ENCODE measurements around the gene MAOA. TPM values are rescaled to one million over a fixed set of nuclear protein-coding genes. Genes with fewer than 3 reads are reported as not detected.

Gene MAOA
- total and polyA plus RNA-seq, 4 donors: 29.6 to 108 (median 82.5) TPM

GRCh38 chrX:43676971-43677572 is 21.0 kb downstream of the MAOA start:
- H3K27me3 ChIP-seq (ENCODE audit: control insufficient read depth in 1 of 2, insufficient read depth in 2 of 2, low read length in 1 of 2): no peaks in the 10 kb centered on the region
- H3K9me3 ChIP-seq (ENCODE audit: control insufficient read depth, low read length): no peaks in the 10 kb centered on the region
- ATAC-seq (ENCODE audit: low FRiP score): no peak
- no peaks in the 10 kb centered on the region for H3K36me3 ChIP-seq (ENCODE audit: control insufficient read depth in 1 of 2, insufficient read depth in 2 of 2, low read length in 1 of 2)
- intact Hi-C loops (cut with DNase I): no loop called here
- no peak for DNase-seq
- H3K4me1 ChIP-seq (ENCODE audit: control insufficient read depth in 1 of 2, insufficient read depth in 2 of 2, low read length in 2 of 2): peaks cover 2% of the 10 kb centered on the region in 2 donors
- H3K27ac ChIP-seq (ENCODE audit: low read depth in 1 of 2, low read length in 2 of 2): no peak overlapping the region
- no peak overlapping the region for H3K4me3 ChIP-seq (ENCODE audit: low read length in 2 of 2)

- ATAC-seq (ENCODE audit: low FRiP score) (no peak), DNase-seq (no peak)
- Histone ChIP-seq H3K4me1 (ENCODE audit: control insufficient read depth in 1 of 2, insufficient read depth in 2 of 2, low read length in 2 of 2) (peaks cover 2% of the 10 kb centered on the region in 2 donors), H3K36me3 (ENCODE audit: control insufficient read depth in 1 of 2, insufficient read depth in 2 of 2, low read length in 1 of 2) (no peaks in the 10 kb centered on the region), H3K9me3 (ENCODE audit: control insufficient read depth, low read length) (no peaks in the 10 kb centered on the region), H3K27me3 (ENCODE audit: control insufficient read depth in 1 of 2, insufficient read depth in 2 of 2, low read length in 1 of 2) (no peaks in the 10 kb centered on the region), H3K4me3 (ENCODE audit: low read length in 2 of 2) (no peak overlapping the region), H3K27ac (ENCODE audit: low read depth in 1 of 2, low read length in 2 of 2) (no peak overlapping the region)
- WGBS, 2 donors: 87% methylated on average over 2 of the region's 2 CpGs
- intact Hi-C loops (cut with DNase I): no loop called here
Observed at GRCh38 chrX:43677993-43678392, 21.9 kb downstream of the MAOA start.

GRCh38 chrX:43679058-43679457 is 23.0 kb downstream of the MAOA start:
- Histone ChIP-seq H3K27ac (ENCODE audit: low read depth in 1 of 2, low read length in 2 of 2) (no peak overlapping the region), H3K9me3 (ENCODE audit: control insufficient read depth, low read length) (no peaks in the 10 kb centered on the region), H3K36me3 (ENCODE audit: control insufficient read depth in 1 of 2, insufficient read depth in 2 of 2, low read length in 1 of 2) (no peaks in the 10 kb centered on the region), H3K4me1 (ENCODE audit: control insufficient read depth in 1 of 2, insufficient read depth in 2 of 2, low read length in 2 of 2) (peaks cover 2% of the 10 kb centered on the region in 2 donors), H3K27me3 (ENCODE audit: control insufficient read depth in 1 of 2, insufficient read depth in 2 of 2, low read length in 1 of 2) (no peaks in the 10 kb centered on the region), H3K4me3 (ENCODE audit: low read length in 2 of 2) (no peak overlapping the region)
- WGBS, 2 donors: 53 to 71% methylated on average over 3 of the region's 3 CpGs
- ATAC-seq (ENCODE audit: low FRiP score): no peak
- intact Hi-C loops (cut with DNase I): no loop called here
- no peak for DNase-seq

GRCh38 chrX:43679778-43680177 is 23.7 kb downstream of the MAOA start:
- Histone ChIP-seq H3K4me1 (ENCODE audit: control insufficient read depth in 1 of 2, insufficient read depth in 2 of 2, low read length in 2 of 2) (peaks cover 2% of the 10 kb centered on the region in 2 donors), H3K36me3 (ENCODE audit: control insufficient read depth in 1 of 2, insufficient read depth in 2 of 2, low read length in 1 of 2) (no peaks in the 10 kb centered on the region), H3K4me3 (ENCODE audit: low read length in 2 of 2) (no peak overlapping the region), H3K27ac (ENCODE audit: low read depth in 1 of 2, low read length in 2 of 2) (no peak overlapping the region), H3K27me3 (ENCODE audit: control insufficient read depth in 1 of 2, insufficient read depth in 2 of 2, low read length in 1 of 2) (no peaks in the 10 kb centered on the region), H3K9me3 (ENCODE audit: control insufficient read depth, low read length) (no peaks in the 10 kb centered on the region)
- 38 to 62% methylated on average over 2 of the region's 2 CpGs for WGBS, 2 donors
- ATAC-seq (ENCODE audit: low FRiP score) (no peak), DNase-seq (no peak)
- intact Hi-C loops (cut with DNase I): no loop called here

- no peak for ATAC-seq (ENCODE audit: low FRiP score)
- Histone ChIP-seq H3K27me3 (ENCODE audit: control insufficient read depth in 1 of 2, insufficient read depth in 2 of 2, low read length in 1 of 2) (no peaks in the 10 kb centered on the region), H3K4me1 (ENCODE audit: control insufficient read depth in 1 of 2, insufficient read depth in 2 of 2, low read length in 2 of 2) (peaks cover 0 to 2% of the 10 kb centered on the region in 2 donors), H3K9me3 (ENCODE audit: control insufficient read depth, low read length) (no peaks in the 10 kb centered on the region), H3K4me3 (ENCODE audit: low read length in 2 of 2) (no peak overlapping the region), H3K36me3 (ENCODE audit: control insufficient read depth in 1 of 2, insufficient read depth in 2 of 2, low read length in 1 of 2) (no peaks in the 10 kb centered on the region), H3K27ac (ENCODE audit: low read depth in 1 of 2, low read length in 2 of 2) (no peak overlapping the region)
- intact Hi-C loops (cut with DNase I): no loop called here
- no peak for DNase-seq
Observed at GRCh38 chrX:43682726-43683125, 26.6 kb downstream of the MAOA start.

GRCh38 chrX:43685221-43685620 is 29.1 kb downstream of the MAOA start:
- Histone ChIP-seq H3K27me3 (ENCODE audit: control insufficient read depth in 1 of 2, insufficient read depth in 2 of 2, low read length in 1 of 2) (no peaks in the 10 kb centered on the region), H3K27ac (ENCODE audit: low read depth in 1 of 2, low read length in 2 of 2) (no peak overlapping the region), H3K4me3 (ENCODE audit: low read length in 2 of 2) (no peak overlapping the region), H3K36me3 (ENCODE audit: control insufficient read depth in 1 of 2, insufficient read depth in 2 of 2, low read length in 1 of 2) (no peaks in the 10 kb centered on the region), H3K9me3 (ENCODE audit: control insufficient read depth, low read length) (no peaks in the 10 kb centered on the region), H3K4me1 (ENCODE audit: control insufficient read depth in 1 of 2, insufficient read depth in 2 of 2, low read length in 2 of 2) (no peaks in the 10 kb centered on the region)
- intact Hi-C loops (cut with DNase I): no loop called here
- 85 to 95% methylated on average over 2 of the region's 2 CpGs for WGBS, 2 donors
- DNase-seq: no peak
- ATAC-seq (ENCODE audit: low FRiP score): no peak

- 90 to 96% methylated on average over 1 of the region's 1 CpG for WGBS, 2 donors
Observed at GRCh38 chrX:43688586-43688985, 32.5 kb downstream of the MAOA start.

GRCh38 chrX:43693602-43694406 is 37.7 kb downstream of the MAOA start:
- Histone ChIP-seq H3K9me3 (ENCODE audit: control insufficient read depth, low read length) (no peaks in the 10 kb centered on the region), H3K27me3 (ENCODE audit: control insufficient read depth in 1 of 2, insufficient read depth in 2 of 2, low read length in 1 of 2) (no peaks in the 10 kb centered on the region), H3K4me1 (ENCODE audit: control insufficient read depth in 1 of 2, insufficient read depth in 2 of 2, low read length in 2 of 2) (peaks cover 0 to 3% of the 10 kb centered on the region in 2 donors), H3K27ac (ENCODE audit: low read depth in 1 of 2, low read length in 2 of 2) (peak overlapping the region in 1 of 2 donors; percentile 51), H3K36me3 (ENCODE audit: control insufficient read depth in 1 of 2, insufficient read depth in 2 of 2, low read length in 1 of 2) (no peaks in the 10 kb centered on the region), H3K4me3 (ENCODE audit: low read length in 2 of 2) (no peak overlapping the region)
- WGBS, 2 donors: 64 to 67% methylated on average over 3 of the region's 3 CpGs
- peak; percentile 38 for ATAC-seq (ENCODE audit: low FRiP score)
- no peak for DNase-seq
- intact Hi-C loops (cut with DNase I): no loop called here

More at GRCh38 chrX:43688586-43688985, 32.5 kb downstream of the MAOA start:
- H3K4me3 ChIP-seq (ENCODE audit: low read length in 2 of 2): no peak overlapping the region
- H3K9me3 ChIP-seq (ENCODE audit: control insufficient read depth, low read length): no peaks in the 10 kb centered on the region
- peaks cover 0 to 3% of the 10 kb centered on the region in 2 donors for H3K4me1 ChIP-seq (ENCODE audit: control insufficient read depth in 1 of 2, insufficient read depth in 2 of 2, low read length in 2 of 2)
- H3K36me3 ChIP-seq (ENCODE audit: control insufficient read depth in 1 of 2, insufficient read depth in 2 of 2, low read length in 1 of 2): no peaks in the 10 kb centered on the region
- intact Hi-C loops (cut with DNase I): no loop called here
- ATAC-seq (ENCODE audit: low FRiP score) (no peak), DNase-seq (no peak)
- no peak overlapping the region for H3K27ac ChIP-seq (ENCODE audit: low read depth in 1 of 2, low read length in 2 of 2)
- no peaks in the 10 kb centered on the region for H3K27me3 ChIP-seq (ENCODE audit: control insufficient read depth in 1 of 2, insufficient read depth in 2 of 2, low read length in 1 of 2)

- 69 to 76% methylated on average over 3 of the region's 3 CpGs for WGBS, 2 donors
- Histone ChIP-seq H3K27ac (ENCODE audit: low read depth in 1 of 2, low read length in 2 of 2) (no peak overlapping the region), H3K9me3 (ENCODE audit: control insufficient read depth, low read length) (no peaks in the 10 kb centered on the region), H3K27me3 (ENCODE audit: control insufficient read depth in 1 of 2, insufficient read depth in 2 of 2, low read length in 1 of 2) (no peaks in the 10 kb centered on the region), H3K4me1 (ENCODE audit: control insufficient read depth in 1 of 2, insufficient read depth in 2 of 2, low read length in 2 of 2) (peaks cover 3 to 6% of the 10 kb centered on the region in 2 donors), H3K36me3 (ENCODE audit: control insufficient read depth in 1 of 2, insufficient read depth in 2 of 2, low read length in 1 of 2) (no peaks in the 10 kb centered on the region), H3K4me3 (ENCODE audit: low read length in 2 of 2) (no peak overlapping the region)
- intact Hi-C loops (cut with DNase I): no loop called here
- ATAC-seq (ENCODE audit: low FRiP score) (no peak), DNase-seq (no peak)
Observed at GRCh38 chrX:43699475-43699874, 43.4 kb downstream of the MAOA start.

All from aorta (tissue), 5 donors.